Stomach (tissue), 4 donors: Measurements from ENCODE around the gene MYO18B.

ENCODE experiments used
- CTCF ChIP-seq, 7 experiments: fragments of 450-650 bp in 4 of 7; fragments of 200-600 bp in 3 of 7; sonication (generic) in 3 of 7; IDR thresholded peaks; one replicate each; pipeline ENCODE4 v1.5.1; 2016 to 2019; ENCODE audit warnings: antibody characterized with exemption in 7 of 7, control low read depth in 2 of 7, mild to moderate bottlenecking in 1 of 7
- POLR2A ChIP-seq, 4 donors: fragments of 450-650 bp; IDR thresholded peaks; one replicate each; pipeline ENCODE4 v1.6.1; 2016; ENCODE audit warnings: antibody characterized with exemption in 4 of 4, control low read depth in 2 of 4, mild to moderate bottlenecking in 1 of 4, moderate library complexity in 1 of 4

GRCh38 chr22:25702040-25702439 lies 39.9 kb upstream of the MYO18B start:
- peak in 3 of 7 experiments; percentile 13 to 33 (median 21) for TF ChIP-seq CTCF (IDR thresholded peaks at IDR 0.05)
- TF ChIP-seq POLR2A (IDR thresholded peaks at IDR 0.05): no peak
